GM10266 (cell line): ENCODE data around the gene E2F4.
A peak's percentile ranks its signal among the peaks of the same experiment; 100 is the strongest.

ENCODE experiments used
- DNase-seq: peaks from one replicate; pipeline ENCODE4 v3.0.0; 2012; ENCODE audit errors: extremely low spot score
- CTCF ChIP-seq: IDR thresholded peaks from 2 replicates; pipeline ENCODE4 v1.5.1; 2012; ENCODE audit warnings: mild to moderate bottlenecking, low read depth; ENCODE audit not compliant: control insufficient read depth, insufficient read depth; ENCODE audit errors: missing control alignments

The E2F4 gene

GRCh38 chr16:67158637-67159600, 33.0 kb upstream of the E2F4 start:
- DNase-seq, result peak; percentile 89
- TF ChIP-seq CTCF, result no peak

- no peak for DNase-seq
- TF ChIP-seq CTCF, result no peak
Measured at GRCh38 chr16:67161595-67162058, 30.3 kb upstream of the E2F4 start.

- TF ChIP-seq CTCF, result no peak
- no peak for DNase-seq
Measured at GRCh38 chr16:67162506-67163163, 29.3 kb upstream of the E2F4 start.

- no peak for TF ChIP-seq CTCF
- no peak for DNase-seq
Measured at GRCh38 chr16:67163164-67163998, 28.6 kb upstream of the E2F4 start.

- TF ChIP-seq CTCF, result no peak
- no peak for DNase-seq
Measured at GRCh38 chr16:67163999-67164558, 27.9 kb upstream of the E2F4 start.

GRCh38 chr16:67164599-67165061, 27.3 kb upstream of the E2F4 start, which contains the start of gene HSF4:
Gene HSF4, plus strand, starts transcription at chr16:67164745. Its CDS starts 67 bp downstream, at chr16:67164812.
- no peak for DNase-seq
- TF ChIP-seq CTCF, result no peak
